H1 (cell line): ENCODE data around the gene CENPX. TPM values are rescaled to one million over a fixed set of nuclear protein-coding genes. Genes with fewer than 3 reads are reported as not detected.

Experiments
- CTCF ChIA-PET: fragments of 300-600 bp; sonication (Branson Sonifier 250); formaldehyde crosslinking; loops from one replicate; lab custom pipeline; 2021; ENCODE audit not compliant: partially characterized antibody; lab: Charles Lee
- POLR2A ChIA-PET: fragments of 300-600 bp; sonication (Branson Sonifier 250); formaldehyde crosslinking; loops from one replicate; lab custom pipeline; 2021; ENCODE audit warnings: inconsistent platforms; ENCODE audit not compliant: partially characterized antibody; lab: Charles Lee
- DNase-seq, 2 experiments: peaks; one replicate each; pipeline versions ENCODE4 v3.0.0 to v3.0.0-alpha.2; 2010 to 2022; ENCODE audit warnings: low spot score in 2 of 2, low read depth in 1 of 2, mixed read lengths in 1 of 2
- FAIRE-seq: peaks from 2 replicates; lab custom pipeline; 2011; peaks lifted over from hg19 to GRCh38; lab: Jason Lieb, UNC
- H2AFZ ChIP-seq: 2 replicates; pipeline ENCODE4 v1.8.1; 2012; ENCODE audit warnings: low read length, inconsistent platforms
- H2AK5ac ChIP-seq: 2 replicates; pipeline ENCODE4 v1.6.1; 2013; ENCODE audit warnings: low read depth, low read length
- H2BK120ac ChIP-seq: replicated peaks from 2 replicates; pipeline ENCODE3; 2013; ENCODE audit warnings: low read depth, low read length, inconsistent platforms
- H2BK12ac ChIP-seq: 2 replicates; pipeline ENCODE4 v1.6.1; 2013; ENCODE audit warnings: low read depth, low read length
- H2BK15ac ChIP-seq: 2 replicates; pipeline ENCODE4 v1.6.1; 2013; ENCODE audit warnings: low read length
- H2BK20ac ChIP-seq: 2 replicates; pipeline ENCODE4 v1.6.1; 2013; ENCODE audit warnings: low read length
- H2BK5ac ChIP-seq: 2 replicates; pipeline ENCODE4 v1.6.1; 2013; ENCODE audit warnings: low read depth, low read length
- H3K14ac ChIP-seq: 2 replicates; pipeline ENCODE4 v1.6.1; 2013; ENCODE audit warnings: inconsistent platforms; ENCODE audit not compliant: insufficient read length
- H3K18ac ChIP-seq: 2 replicates; pipeline ENCODE4 v1.6.1; 2013; ENCODE audit warnings: low read length; ENCODE audit errors: extremely low read depth
- H3K23ac ChIP-seq: 2 replicates; pipeline ENCODE4 v1.6.1; 2013; ENCODE audit warnings: inconsistent platforms; ENCODE audit not compliant: insufficient read length
- H3K23me2 ChIP-seq: 2 replicates; pipeline ENCODE4 v1.6.1; 2013; ENCODE audit warnings: low read depth, low read length
- H3K27ac ChIP-seq: 2 replicates; pipeline ENCODE4 v1.6.1; 2011; ENCODE audit warnings: low read depth, low read length, inconsistent platforms
- H3K27me3 ChIP-seq, 4 experiments: replicated peaks in 1 of 4; 1 replicate in 1 of 4; 2 replicates in 3 of 4; pipeline versions ENCODE4 v1.6.1 to v1.8.1; 2011 to 2013; ENCODE audit warnings: low read length in 3 of 4, mild to moderate bottlenecking in 3 of 4, inconsistent platforms in 2 of 4, mixed read lengths in 2 of 4, moderate library complexity in 1 of 4; ENCODE audit not compliant: control insufficient read depth in 3 of 4, insufficient read depth in 3 of 4; ENCODE audit errors: extremely low read depth in 1 of 4
- H3K36me3 ChIP-seq, 4 experiments: 2 replicates each; pipeline versions ENCODE4 v1.6.1 to v1.8.1; 2011 to 2013; ENCODE audit warnings: mild to moderate bottlenecking in 4 of 4, low read length in 3 of 4, moderate library complexity in 2 of 4, control low read depth in 1 of 4, inconsistent platforms in 1 of 4; ENCODE audit not compliant: insufficient read depth in 4 of 4, control insufficient read depth in 2 of 4
- H3K4ac ChIP-seq: replicated peaks from 2 replicates; pipeline ENCODE3; 2013; ENCODE audit warnings: low read length, low read depth, mixed read lengths, inconsistent platforms; ENCODE audit not compliant: insufficient read length
- H3K4me1 ChIP-seq, 4 experiments: replicated peaks in 1 of 4; 1 replicate in 1 of 4; 2 replicates in 3 of 4; pipeline versions ENCODE4 v1.6.1 to v1.8.1; 2011 to 2013; ENCODE audit warnings: low read length in 3 of 4, inconsistent platforms in 2 of 4, mixed read lengths in 1 of 4; ENCODE audit not compliant: insufficient read depth in 4 of 4, control insufficient read depth in 3 of 4
- H3K4me2 ChIP-seq, 2 experiments: 2 replicates each; pipeline versions ENCODE4 v1.6.1 to v1.8.1; 2011 to 2013; ENCODE audit warnings: low read depth in 2 of 2, low read length in 2 of 2, control low read depth in 1 of 2, inconsistent platforms in 1 of 2, mild to moderate bottlenecking in 1 of 2; ENCODE audit not compliant: insufficient read depth in 1 of 2
- H3K4me3 ChIP-seq, 4 experiments: fragments of 200-600, 300-600 bp in 1 of 4; sonication (generic), shearing (Covaris generic), sonication (Bioruptor Twin) in 1 of 4; 2 replicates each; pipeline versions ENCODE4 v1.5.1 to v1.8.1; 2011 to 2016; ENCODE audit warnings: low read length in 4 of 4, low read depth in 3 of 4, control low read depth in 2 of 4, inconsistent platforms in 2 of 4, mild to moderate bottlenecking in 2 of 4, mixed read lengths in 1 of 4, moderate library complexity in 1 of 4; ENCODE audit not compliant: insufficient read depth in 2 of 4; ENCODE audit errors: extremely low read depth in 1 of 4
- H3K56ac ChIP-seq: replicated peaks from 2 replicates; pipeline ENCODE3; 2013; ENCODE audit warnings: low read depth, mild to moderate bottlenecking, mixed read lengths, low read length, inconsistent platforms; ENCODE audit not compliant: insufficient read length
- H3K79me1 ChIP-seq: 2 replicates; pipeline ENCODE4 v1.6.1; 2013; ENCODE audit warnings: low read depth, low read length, control low read depth
- H3K79me2 ChIP-seq, 2 experiments: 2 replicates each; pipeline versions ENCODE4 v1.6.1 to v1.8.1; 2012 to 2013; ENCODE audit warnings: low read length in 2 of 2, mild to moderate bottlenecking in 2 of 2, inconsistent platforms in 1 of 2; ENCODE audit not compliant: insufficient read depth in 2 of 2, control insufficient read depth in 1 of 2
- H3K9ac ChIP-seq, 4 experiments: replicated peaks in 1 of 4; 1 replicate in 1 of 4; 2 replicates in 3 of 4; pipeline versions ENCODE4 v1.6.1 to v1.8.1; 2011 to 2013; ENCODE audit warnings: low read depth in 3 of 4, low read length in 3 of 4, control low read depth in 2 of 4, mild to moderate bottlenecking in 2 of 4, moderate library complexity in 2 of 4, inconsistent platforms in 1 of 4; ENCODE audit errors: extremely low read depth in 1 of 4
- H3K9me3 ChIP-seq, 2 experiments: 2 replicates each; pipeline versions ENCODE4 v1.6.1 to v1.8.1; 2012 to 2013; ENCODE audit warnings: mild to moderate bottlenecking in 2 of 2, moderate library complexity in 2 of 2, control low read depth in 1 of 2, inconsistent platforms in 1 of 2, low read depth in 1 of 2, low read length in 1 of 2, mixed read lengths in 1 of 2; ENCODE audit not compliant: insufficient read depth in 2 of 2
- H4K20me1 ChIP-seq, 2 experiments: replicated peaks in 1 of 2; 2 replicates each; pipeline versions ENCODE3 to v1.8.1; 2011 to 2013; ENCODE audit warnings: inconsistent platforms in 2 of 2, low read length in 2 of 2, mild to moderate bottlenecking in 1 of 2; ENCODE audit not compliant: insufficient read depth in 2 of 2, control insufficient read depth in 1 of 2
- H4K5ac ChIP-seq: 2 replicates; pipeline ENCODE4 v1.6.1; 2013; ENCODE audit warnings: low read length, low read depth, mixed read lengths, inconsistent platforms; ENCODE audit not compliant: insufficient read length
- H4K8ac ChIP-seq: 2 replicates; pipeline ENCODE4 v1.8.0; 2013; ENCODE audit warnings: mild to moderate bottlenecking, moderate library complexity, low read length, inconsistent platforms; ENCODE audit not compliant: insufficient read depth; ENCODE audit errors: extremely low read depth
- H4K91ac ChIP-seq: replicated peaks from 2 replicates; pipeline ENCODE3; 2013; ENCODE audit warnings: low read length, mixed read lengths, inconsistent platforms; ENCODE audit not compliant: insufficient read length
- BRCA1 ChIP-seq: IDR thresholded peaks from 2 replicates; pipeline ENCODE4 v1.6.1; 2012; ENCODE audit warnings: low read depth, low read length, improper control_type of control experiment
- EZH2 ChIP-seq: fragments of 200-600 bp; sonication (generic); IDR thresholded peaks from 2 replicates; pipeline ENCODE4 v1.7.1; 2012; ENCODE audit warnings: low read depth, mild to moderate bottlenecking, moderate library complexity, low read length, inconsistent platforms; ENCODE audit not compliant: severe bottlenecking
- HDAC2 ChIP-seq, 2 experiments: fragments of 300-600 bp in 1 of 2; sonication (generic) in 1 of 2; IDR thresholded peaks; 2 replicates each; pipeline ENCODE4 v1.6.1; 2011 to 2012; ENCODE audit warnings: low read depth in 2 of 2, low read length in 2 of 2, mild to moderate bottlenecking in 2 of 2, moderate library complexity in 2 of 2, borderline replicate concordance in 1 of 2, inconsistent platforms in 1 of 2
- JUN ChIP-seq: IDR thresholded peaks from 2 replicates; pipeline ENCODE4 v1.6.1; 2011; ENCODE audit warnings: low read depth, mild to moderate bottlenecking, improper control_type of control experiment, low read length
- NRF1 ChIP-seq: IDR thresholded peaks from 2 replicates; pipeline ENCODE4 v1.6.1; 2011; ENCODE audit warnings: mild to moderate bottlenecking, low read depth, low read length, improper control_type of control experiment
- PHF8 ChIP-seq: fragments of 200-600 bp; sonication (generic); conservative IDR thresholded peaks from 2 replicates; pipeline ENCODE4 v1.7.1; 2012; ENCODE audit warnings: low read depth, mild to moderate bottlenecking, inconsistent platforms, low read length, moderate library complexity
- POU5F1 ChIP-seq: IDR thresholded peaks from 2 replicates; pipeline ENCODE4 v1.6.1; 2011; ENCODE audit warnings: low read depth, mild to moderate bottlenecking, low read length, moderate library complexity
- RAD21 ChIP-seq, 2 experiments: IDR thresholded peaks in 1 of 2; conservative IDR thresholded peaks in 1 of 2; 2 replicates each; pipeline ENCODE4 v1.6.1; 2011; ENCODE audit warnings: low read depth in 2 of 2, low read length in 2 of 2, improper control_type of control experiment in 1 of 2, inconsistent platforms in 1 of 2, mild to moderate bottlenecking in 1 of 2, moderate library complexity in 1 of 2
- WGBS, 2 experiments: shearing (Covaris generic) in 1 of 2; methylation state at CpG; one replicate each; pipeline versions ENCODE4 v1.1.6 to v1.1.7; 2013 to 2015; ENCODE audit warnings: low lambda C conversion rate in 2 of 2, mixed read lengths in 2 of 2, inconsistent platforms in 1 of 2, low coverage in 1 of 2, missing lambda C conversion rate in 1 of 2; ENCODE audit not compliant: insufficient replicate concordance in 2 of 2, insufficient coverage in 1 of 2, insufficient read length in 1 of 2; ENCODE audit errors: extremely low coverage in 1 of 2, missing lambda C conversion rate in 1 of 2; 5-methylcytosine and 5-hydroxymethylcytosine counted together
- polyA plus RNA-seq, 7 experiments: library from polyadenylated mRNA; depleted of rRNA in 3 of 7; stranded (reverse) in 5 of 7; unstranded in 2 of 7; fragments of >200 nt in 5 of 7; fragments of 200-250 nt in 2 of 7; gene quantifications; 1 replicate in 5 of 7; 2 replicates in 1 of 7; 4 replicates in 1 of 7; pipeline versions ENCODE4 v1.2.1 to v1.2.3, GENCODE V29; 2011 to 2013; ENCODE audit warnings: missing spikeins in 2 of 7, mixed read lengths in 2 of 7
- total RNA-seq: library from RNA; stranded (reverse); fragmentation: NEBNext Ultra II Directional; extraction: Animal tissue kit (Norgen Biotek cat#: 25700); gene quantifications from 2 replicates; pipeline ENCODE4 v1.2.1, GENCODE V29; 2021
- TF ChIP-seq, protein P1 (sequence below): IDR thresholded peaks from 2 replicates; pipeline ENCODE4 v1.6.1; 2012; ENCODE audit warnings: low read length, inconsistent platforms

CENPX gene
- total and polyA plus RNA-seq, 2 of the 8 experiments (the other 6 are each of a cell fraction or from before 2014, with no cell fraction given) = 116 to 122 TPM

- H2BK120ac ChIP-seq = no peak overlapping the region
- no peak overlapping the region; a peak in 1 of 7 replicates for H3K9ac ChIP-seq
- H3K18ac ChIP-seq = no peak overlapping the region
- WGBS, 2 experiments = 94% methylated on average over 23 of the region's 26 CpGs; no CpG with 5 or more reads in 1 of the 2 experiments
- H4K91ac ChIP-seq = no peak overlapping the region
- H3K27ac ChIP-seq = no peak overlapping the region
- H3K79me1 ChIP-seq = peaks cover 3% of the 10 kb centered on the region
- no peak overlapping the region for H3K4ac ChIP-seq
- H4K8ac ChIP-seq = no peak overlapping the region
- ChIA-PET CTCF (interaction anchor here (1.0 to 3.4 kb wide), 7 partner anchors 10 to 49 kb away, joined by 3 to 16 read pairs (median 5); no protein-coding TSS in a partner anchor), POLR2A (interaction anchor here (1.0 to 3.2 kb wide), 6 partner anchors 8 to 49 kb away, joined by 3 to 13 read pairs (median 5); partner anchors contain the start of genes CENPX and LRRC45)
- DNase-seq (no peak), FAIRE-seq (no peak)
- no peaks in the 10 kb centered on the region for H3K27me3 ChIP-seq
- H2BK12ac ChIP-seq = no peak overlapping the region
- H3K4me3 ChIP-seq = no peak overlapping the region
- no peak overlapping the region for H2BK5ac ChIP-seq
- H3K14ac ChIP-seq = no peak overlapping the region
- no peak overlapping the region for H4K5ac ChIP-seq
- H2BK15ac ChIP-seq = no peak overlapping the region
- H3K9me3 ChIP-seq = no peaks in the 10 kb centered on the region
- no peak overlapping the region for H2AK5ac ChIP-seq
- no peak overlapping the region for H2AFZ ChIP-seq
- peaks cover 3 to 4% of the 10 kb centered on the region in 2 experiments for H4K20me1 ChIP-seq
- peaks cover 0 to 1% (median 0%) of the 10 kb centered on the region in 4 experiments; a peak in 1 of 7 replicates for H3K4me1 ChIP-seq
- no peak overlapping the region for H2BK20ac ChIP-seq
- H3K23ac ChIP-seq = no peak overlapping the region
- no peaks in the 10 kb centered on the region for H3K79me2 ChIP-seq
- no peaks in the 10 kb centered on the region; a peak in 2 of 8 replicates for H3K36me3 ChIP-seq
- no peak overlapping the region for H3K4me2 ChIP-seq
- H3K56ac ChIP-seq = no peak overlapping the region
- H3K23me2 ChIP-seq = 0 out of 2 replicates have a peak, but pooled peaks cover 1% of the 10 kb centered on the region
- TF ChIP-seq BRCA1 (no peak), JUN (no peak), PHF8 (no peak), EZH2 (no peak), NRF1 (no peak), HDAC2 (IDR thresholded peaks at IDR 0.05; ENCODE audit: borderline replicate concordance in 1 of 2, low read depth in 2 of 2, low read length in 2 of 2) (no peak), RAD21 (IDR thresholded peaks at IDR 0.05 in 1 of 2, conservative IDR thresholded peaks at IDR 0.05 in 1 of 2; ENCODE audit: low read depth in 2 of 2, low read length in 2 of 2) (no peak), POU5F1 (no peak)
- TF ChIP-seq, protein P1, sequence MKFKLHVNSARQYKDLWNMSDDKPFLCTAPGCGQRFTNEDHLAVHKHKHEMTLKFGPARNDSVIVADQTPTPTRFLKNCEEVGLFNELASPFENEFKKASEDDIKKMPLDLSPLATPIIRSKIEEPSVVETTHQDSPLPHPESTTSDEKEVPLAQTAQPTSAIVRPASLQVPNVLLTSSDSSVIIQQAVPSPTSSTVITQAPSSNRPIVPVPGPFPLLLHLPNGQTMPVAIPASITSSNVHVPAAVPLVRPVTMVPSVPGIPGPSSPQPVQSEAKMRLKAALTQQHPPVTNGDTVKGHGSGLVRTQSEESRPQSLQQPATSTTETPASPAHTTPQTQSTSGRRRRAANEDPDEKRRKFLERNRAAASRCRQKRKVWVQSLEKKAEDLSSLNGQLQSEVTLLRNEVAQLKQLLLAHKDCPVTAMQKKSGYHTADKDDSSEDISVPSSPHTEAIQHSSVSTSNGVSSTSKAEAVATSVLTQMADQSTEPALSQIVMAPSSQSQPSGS = no peak
These were observed 14.3 kb downstream of the CENPX start for GRCh38 chr17:82008258-82008940.
